ENCODE data around the gene DAB2IP.
"Not testable (repeated sequence)": the region's sequence is repeated elsewhere in the genome, so short reads cannot be mapped to it uniquely, and the experiment has no call there.

The DAB2IP gene

DNA sequence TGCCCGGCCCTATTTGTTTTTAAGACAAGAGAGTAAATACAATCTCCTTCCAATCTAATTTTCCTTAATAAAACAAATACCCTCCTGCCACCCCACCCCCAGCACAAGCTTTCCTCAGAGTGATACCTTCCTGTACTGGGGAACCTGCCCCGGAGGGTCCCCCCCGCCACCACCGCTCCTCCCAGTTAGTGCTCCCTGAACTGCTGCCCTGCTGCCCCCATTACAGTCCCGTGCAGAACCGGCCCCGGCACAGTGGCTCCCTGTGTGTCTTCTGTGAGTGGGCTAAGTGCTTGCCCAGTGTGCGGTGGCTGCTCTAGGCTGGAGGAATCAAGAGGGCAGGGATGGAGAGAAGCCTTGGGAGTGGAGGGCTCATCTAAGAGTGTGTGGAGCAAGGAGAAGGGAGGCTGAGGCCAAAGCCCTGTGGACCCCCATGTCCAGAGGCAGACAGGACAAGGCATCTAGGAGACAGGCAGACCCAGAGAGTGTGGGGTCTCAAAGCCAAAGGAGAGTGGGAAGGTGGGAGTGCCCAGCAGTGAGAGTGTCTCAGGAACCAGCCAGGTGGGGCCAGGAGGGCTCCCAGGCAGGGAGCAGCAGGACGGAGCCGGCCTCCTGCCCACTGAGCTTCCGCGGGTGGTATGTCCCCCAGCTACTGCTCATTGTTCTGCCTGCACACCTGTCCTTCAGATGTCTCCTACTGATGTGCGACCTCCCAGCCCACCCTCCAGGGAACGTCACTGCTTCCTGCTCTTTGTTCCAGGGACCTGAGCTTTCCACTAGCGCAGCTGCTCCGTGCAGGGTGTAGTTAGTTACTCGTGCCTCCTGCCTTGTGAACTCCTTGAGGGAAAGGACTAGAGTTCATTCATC lies 129.0 kb downstream of the DAB2IP start:
- DNase-seq, result no peak

DNA sequence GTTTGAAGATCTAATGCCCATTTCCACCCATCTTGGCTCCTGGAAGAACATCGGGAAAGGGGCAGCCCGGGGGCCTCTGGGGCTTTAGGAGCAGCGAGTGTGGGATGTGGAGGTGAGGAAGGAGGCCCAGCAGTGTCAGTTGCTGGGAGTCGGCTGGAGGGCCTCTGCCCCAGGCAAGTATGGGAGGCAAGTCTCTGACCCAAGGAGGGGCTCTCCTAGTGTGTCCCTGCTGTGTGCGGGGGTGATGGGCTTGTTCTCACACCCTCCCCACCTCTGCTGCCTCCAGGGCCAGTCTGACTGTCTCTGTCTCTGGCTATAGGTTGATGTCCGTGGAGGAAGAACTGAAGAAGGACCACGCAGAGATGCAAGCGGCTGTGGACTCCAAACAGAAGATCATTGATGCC lies 129.7 kb downstream of the DAB2IP start:
- no peak for DNase-seq

DNA sequence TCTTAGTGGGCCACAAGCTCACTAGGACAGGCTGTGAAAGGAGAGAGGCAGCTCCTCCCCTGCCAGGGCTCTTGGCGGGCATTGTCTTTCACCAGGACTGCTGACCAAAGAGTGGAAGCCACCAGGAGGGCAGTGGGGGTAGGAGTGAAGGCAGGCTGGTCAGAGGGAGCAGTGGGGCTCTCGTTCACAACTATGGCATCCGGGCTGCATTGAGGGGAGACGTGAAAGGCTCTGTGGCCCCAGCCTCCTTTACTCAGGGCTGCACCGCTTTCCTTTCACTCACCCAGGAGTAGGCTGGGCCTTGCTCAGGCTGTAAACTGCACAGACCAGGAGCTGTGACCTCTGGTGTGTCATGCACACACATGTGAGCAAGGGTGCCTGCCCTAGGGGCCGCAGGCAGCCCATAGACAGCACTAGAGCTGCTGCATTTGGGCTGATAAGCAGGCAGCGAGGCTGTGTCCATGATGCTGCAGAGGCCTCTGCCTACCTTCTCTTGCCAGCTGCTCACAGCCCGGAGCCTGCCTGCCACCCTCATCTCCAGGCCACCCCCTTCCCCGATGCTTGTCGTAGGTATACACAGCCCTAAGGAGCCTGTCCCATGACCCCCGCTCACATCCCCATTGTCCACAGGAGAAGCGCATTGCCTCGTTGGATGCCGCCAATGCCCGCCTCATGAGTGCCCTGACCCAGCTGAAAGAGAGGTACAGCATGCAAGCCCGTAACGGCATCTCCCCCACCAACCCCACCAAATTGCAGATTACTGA lies 130.4 kb downstream of the DAB2IP start:
- DNase-seq, result no peak

DNA sequence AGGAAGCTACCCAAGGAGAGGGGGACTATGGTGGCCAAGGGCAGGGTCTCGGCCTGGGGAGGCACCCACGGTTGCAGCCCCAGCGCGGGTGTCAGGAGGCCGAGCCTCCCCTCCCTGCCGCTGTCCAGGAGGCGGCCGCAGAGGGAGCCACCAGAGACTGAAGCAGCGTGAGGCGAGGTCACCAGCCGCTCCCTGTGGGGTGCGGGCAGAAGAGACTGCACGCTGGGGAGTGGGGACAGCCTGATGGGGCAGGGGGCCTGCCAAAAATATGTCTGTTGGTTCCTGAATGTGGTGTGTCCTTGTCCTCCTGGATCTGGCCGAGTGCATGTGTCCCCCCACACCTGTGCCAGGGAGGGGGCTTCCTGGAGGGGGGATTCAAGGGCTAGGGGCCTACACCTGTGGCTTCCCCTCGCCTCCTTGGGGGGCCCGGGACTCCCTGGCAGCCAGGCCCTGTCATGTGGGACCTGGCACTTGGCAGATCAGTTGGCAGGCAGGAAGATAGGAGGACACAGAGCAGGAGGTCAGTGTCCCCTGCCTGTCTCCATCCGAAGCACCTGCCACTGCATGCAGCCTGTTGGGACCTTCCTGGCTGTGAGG lies 131.2 kb downstream of the DAB2IP start:
- DNase-seq, result no peak

DNA sequence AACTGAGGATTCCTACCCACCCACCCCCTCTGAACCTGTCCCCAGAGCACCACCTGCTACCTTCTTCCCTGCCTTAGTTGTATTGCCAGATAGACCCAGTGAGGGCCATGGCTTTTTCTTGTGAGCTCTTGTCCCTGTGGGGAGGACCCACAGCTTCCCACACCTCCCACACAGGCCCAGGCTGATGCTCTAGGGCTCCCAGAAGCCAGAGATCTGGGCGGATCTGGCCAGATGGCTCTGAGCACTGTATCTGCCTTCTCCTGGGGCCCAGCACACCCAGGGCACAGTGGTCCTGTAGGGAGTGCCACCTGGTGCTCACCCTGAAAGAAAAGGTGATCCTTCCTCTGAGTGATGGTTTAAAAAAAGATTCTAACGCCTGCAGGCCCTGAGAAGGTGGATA lies 131.7 kb downstream of the DAB2IP start:
- no peak for DNase-seq

DNA sequence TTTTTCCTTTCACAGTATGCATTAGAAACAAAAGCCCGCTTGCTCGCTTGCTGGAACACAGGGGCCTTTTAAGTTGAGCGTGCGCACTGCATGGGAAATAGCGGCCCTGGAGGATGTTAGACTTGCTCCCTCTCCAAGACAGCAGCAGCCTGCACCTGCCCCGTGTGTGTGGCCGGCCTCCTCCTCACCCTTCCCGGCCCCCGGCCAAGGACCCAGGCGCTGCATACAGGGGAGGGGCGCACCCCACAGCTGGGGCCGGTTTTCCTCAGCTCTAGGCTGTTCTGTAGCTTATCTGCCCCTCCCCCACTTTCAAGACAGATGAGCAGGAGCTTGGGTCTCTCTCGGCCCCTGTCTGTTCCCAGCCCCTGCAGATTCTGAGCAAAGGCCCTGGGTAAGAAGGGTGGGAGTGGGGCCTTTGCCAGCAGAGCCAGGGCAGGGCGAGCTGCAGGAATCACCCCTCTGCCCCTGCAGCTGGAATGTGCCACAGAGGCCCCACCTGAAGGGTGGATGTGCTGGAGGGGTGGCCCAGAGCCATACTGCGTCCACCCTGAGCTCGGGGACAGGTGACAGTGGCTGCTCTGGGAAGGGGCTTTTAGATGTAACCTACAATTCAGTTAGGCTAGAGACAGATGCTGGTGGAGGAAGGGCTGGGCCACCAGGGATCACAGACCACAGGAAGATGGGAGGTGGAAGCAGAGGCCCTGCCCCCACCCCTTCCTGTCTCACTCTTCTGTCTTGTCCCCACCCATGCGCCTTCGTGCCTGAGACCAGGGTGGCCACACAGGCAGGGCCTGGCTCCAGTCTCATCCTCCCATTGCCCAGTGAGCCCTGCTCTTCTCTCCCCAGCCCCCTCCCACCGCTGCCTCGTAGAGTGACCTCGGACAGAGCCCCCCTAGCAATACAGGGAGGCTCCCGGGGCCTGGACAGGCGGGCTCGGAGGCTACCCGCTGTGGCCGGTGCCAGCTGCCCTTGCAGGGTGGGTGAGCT lies 132.4 kb downstream of the DAB2IP start:
- DNase-seq, result no peak

DNA sequence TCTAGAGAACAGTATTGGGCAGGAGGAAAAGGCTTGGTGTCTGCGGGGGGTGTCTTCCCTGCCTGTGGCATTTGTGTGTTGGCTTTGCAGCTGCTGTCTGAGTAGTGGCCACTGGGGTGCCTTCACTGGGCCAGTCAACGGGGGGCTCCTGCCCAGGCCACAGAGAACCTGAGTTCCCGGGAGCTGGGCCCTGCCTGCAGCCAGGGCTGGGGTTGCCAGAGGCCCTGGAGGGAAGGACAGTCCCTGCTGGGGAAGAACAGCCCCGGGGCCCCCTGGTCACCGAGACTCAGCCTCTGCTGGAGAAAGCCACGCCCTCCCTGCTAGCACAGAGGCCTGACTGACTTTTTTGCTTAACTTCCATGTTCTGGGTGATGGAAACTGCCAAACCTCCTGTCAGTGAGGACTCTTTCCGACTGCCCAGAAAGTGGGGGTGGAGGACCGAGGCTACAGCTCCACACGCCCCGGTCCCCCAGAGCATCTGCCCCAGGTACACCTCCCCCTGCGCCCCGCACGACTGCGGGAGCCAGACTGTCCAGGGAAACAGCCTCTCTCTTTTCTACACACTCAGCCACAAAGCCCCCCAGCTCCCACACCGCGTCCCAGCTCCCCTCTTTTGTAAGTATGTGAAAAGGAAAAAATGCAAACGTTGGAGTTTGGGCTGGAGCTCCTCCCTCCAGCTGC lies 133.4 kb downstream of the DAB2IP start:
- no peak for DNase-seq

DNA sequence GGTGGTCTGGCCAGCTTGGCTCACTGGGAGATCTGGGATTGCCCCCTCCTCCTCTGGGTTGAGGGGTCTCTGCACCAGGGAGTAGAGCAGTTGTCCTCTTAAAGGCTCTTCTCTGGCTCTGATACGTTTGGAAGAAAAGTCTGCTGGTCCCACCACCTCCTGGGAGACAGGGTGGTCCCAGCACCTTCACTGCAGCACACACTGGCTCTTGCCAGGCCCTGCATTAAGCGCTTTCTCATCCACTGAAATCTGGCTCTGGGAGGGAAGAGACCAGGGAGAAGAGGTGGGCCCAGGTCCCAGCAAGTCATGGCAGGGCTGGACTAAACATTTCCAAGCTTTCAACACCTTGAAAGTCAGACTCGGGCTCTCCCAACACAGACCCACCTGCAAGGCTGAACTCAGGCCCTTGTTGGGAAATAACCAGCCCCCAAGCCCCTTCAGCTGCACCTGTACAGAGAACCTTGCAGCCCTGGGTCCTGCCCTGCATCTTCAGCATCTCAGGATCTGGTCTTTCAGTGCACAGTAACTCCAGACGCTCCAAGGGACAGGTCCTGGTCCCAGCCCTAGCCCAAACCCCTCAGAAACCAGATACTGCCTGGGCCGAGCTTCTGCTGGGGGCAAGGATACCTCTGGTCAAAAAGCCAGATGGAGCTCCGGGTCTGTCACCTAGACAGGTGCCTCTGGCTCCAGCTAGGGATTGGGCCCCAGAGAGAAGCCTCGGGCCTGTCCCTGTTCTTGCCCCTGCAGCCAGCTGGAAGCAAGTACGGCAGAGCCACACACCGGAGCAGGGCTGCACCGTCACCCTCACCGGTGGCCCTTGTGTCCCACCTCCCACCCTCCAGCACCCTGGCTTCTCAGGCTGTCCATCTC lies 134.5 kb downstream of the DAB2IP start:
- no peak for DNase-seq

DNA sequence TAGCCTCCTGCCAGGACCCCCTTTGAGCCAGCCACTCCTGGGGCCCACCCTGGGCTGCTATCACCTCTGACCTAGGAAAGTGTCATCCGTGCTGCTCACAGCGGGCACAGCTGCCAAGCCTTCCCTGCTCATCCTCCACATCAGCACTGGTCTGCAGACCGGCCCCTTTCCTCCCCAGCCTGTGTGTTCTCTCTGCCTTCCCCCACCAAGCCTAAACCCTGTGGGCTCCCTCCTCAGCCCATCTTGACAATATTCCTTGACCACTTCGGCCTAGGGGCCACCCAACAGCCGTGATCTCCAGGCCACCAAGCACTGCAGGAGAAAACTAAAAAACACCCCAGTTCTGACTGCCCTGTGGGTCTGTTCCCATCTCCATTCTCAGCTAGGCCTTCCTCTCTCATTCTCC lies 135.1 kb downstream of the DAB2IP start:
- DNase-seq, result no peak

DNA sequence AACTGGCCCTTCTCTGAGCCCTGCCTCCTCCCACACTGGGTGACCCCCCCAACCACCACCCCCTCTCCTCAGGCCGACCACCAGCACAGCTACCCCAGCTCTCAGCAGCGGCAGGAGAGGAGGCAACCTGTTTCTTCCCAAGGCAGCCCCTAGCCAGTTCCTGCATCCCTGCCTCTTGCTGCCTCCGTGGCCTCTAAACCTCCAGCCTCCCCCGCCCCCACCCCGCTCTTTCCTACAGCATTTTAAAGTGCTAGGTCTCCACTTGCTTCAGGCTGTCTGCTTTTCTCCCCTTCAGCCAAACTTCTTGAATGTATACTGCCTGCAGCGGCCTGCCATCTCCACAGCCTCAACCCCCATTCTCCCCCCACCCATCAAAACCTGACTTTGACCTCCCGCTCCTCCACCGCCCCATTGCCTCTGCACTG lies 135.6 kb downstream of the DAB2IP start:
- no peak for DNase-seq

DNA sequence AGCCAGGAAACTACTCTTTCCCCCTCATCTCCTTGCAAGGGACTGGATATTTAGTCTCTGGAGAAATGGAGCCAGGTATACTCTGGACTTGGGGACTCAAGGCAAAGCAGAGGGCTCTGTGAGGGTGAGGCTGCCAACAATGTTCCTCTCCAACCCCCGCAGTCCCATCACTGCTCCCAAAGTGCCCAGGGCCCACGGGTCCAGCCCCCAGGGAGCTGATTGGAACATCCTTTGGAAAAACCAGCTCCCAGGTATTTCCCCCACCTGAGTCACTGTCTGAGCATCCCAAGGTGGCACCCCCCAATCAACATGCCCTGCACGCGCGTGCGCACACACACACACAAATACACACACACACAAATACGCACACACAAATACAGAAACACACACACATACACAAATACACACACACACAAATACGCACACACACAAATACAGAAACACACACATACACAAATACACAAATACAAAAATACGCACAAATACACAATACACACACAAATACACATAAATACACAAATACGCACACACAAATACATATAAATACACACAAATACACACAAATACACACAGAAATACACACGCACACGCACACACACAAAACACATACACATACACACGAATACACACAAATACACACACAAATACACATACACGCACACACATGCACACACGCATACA lies 137.4 kb downstream of the DAB2IP start:
- no peak for DNase-seq

DNA sequence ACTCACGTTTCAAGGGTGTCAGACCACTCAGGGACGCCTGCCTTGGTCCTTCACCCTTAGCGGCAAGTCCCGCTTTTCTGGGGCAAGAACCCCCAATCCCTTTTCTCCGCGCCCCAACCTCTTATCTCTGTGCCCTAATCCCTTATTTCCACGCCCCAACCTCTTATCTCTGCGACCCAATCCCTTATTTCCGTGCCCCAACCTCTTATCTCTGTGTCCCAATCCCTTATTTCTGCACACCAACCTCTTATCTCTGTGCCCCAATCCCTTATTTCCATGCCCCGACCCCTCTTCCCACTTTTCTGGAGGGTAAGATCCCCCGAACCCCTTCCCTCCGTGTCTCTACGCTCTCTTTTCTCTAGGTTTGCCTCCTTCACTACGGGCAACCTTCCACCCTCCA lies 139.4 kb downstream of the DAB2IP start:
- no peak for DNase-seq

DNA sequence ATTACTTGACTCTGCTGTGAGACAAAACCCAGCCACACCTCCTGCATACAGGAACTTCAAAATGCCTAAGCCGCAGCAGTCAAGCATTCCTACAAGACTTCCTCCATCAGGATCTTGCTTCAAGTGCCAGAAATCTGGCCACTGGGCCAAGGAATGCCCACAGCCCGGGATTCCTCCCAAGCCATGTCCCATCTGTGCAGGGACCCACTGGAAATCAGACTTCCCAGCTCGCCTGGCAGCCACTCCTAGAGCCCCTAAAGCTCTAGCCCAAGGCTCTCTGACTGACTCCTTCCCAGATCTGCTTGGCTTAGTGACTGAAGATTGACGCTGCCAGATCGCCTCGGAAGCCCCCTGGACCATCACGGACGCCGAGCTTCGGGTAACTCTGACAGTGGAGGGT lies 141.0 kb downstream of the DAB2IP start:
- DNase-seq, result not testable (repeated sequence)

DNA sequence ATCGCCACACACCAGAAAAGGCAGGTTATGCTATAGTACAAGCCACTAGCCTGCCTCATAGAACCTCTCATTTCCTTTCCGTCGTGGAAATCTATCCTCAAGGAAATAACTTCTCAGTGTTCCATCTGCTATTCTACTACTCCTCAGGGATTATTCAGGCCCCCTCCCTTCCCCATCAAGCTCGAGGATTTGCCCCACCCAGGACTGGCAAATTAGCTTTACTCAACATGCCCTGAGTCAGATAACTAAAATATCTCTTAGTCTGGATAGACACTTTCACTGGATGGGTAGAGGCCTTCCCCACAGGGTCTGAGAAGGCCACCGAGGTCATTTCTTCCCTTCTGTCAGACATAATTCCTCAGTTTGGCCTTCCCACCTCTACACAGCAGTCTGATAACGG lies 142.9 kb downstream of the DAB2IP start:
- not testable (repeated sequence) for DNase-seq

DNA sequence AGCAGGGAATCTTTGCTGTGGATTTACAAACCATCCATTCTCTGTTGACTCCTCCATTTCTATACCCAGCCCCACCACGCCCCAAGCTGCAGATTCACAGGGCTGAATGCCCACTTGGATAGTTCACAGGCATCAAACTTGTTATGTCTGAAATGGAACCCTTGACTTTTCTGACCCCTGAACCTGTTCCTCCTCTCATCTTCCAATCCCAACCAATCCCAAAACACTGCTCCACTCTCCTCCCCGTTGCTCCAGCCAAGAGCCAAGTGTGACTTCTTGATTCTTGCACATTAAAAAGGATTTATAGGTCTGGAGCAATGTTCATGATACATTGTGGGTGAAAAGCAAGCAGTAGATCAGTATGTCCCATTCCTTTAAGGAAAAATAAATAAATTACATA lies 145.6 kb downstream of the DAB2IP start:
- no peak for DNase-seq

DNA sequence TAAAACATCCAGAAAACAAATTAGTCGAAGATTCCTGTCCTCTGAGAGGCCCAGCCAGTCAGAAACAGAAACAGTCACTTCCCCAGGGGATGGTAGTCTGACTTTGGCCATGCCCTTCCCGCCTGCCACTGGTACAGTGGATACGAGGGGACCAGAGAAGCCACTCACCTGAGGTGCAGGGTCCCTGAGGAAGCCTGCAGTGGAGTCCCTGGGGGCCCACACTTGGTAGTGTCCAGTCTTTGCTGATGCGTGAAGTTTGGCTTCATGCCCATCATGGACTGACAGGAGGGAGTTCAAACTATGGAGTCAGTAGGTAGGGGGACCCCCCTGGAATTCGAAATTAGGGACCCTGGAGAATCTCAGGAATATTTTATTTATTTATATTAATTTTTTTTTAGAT lies 147.5 kb downstream of the DAB2IP start:
- no peak for DNase-seq

DNA sequence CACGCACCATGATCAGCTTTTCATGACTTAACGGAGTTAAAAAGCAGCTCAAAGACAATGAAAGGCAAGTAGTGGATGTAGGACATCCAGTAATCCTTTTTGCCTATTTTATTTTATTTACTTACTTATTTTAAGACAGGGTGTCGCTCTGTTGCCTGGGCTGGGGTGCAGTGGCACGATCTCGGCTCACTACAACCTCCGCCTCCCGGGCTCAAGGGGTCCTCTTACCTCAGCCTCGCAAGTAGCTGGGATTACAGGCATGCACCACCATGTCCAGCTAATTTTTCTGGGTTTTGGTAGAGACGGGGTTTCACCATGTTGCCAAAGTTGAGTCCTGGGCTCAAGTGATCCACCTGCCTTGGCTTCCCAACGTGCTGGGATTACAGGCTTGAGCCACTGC lies 148.9 kb downstream of the DAB2IP start:
- DNase-seq, result no peak

DNA sequence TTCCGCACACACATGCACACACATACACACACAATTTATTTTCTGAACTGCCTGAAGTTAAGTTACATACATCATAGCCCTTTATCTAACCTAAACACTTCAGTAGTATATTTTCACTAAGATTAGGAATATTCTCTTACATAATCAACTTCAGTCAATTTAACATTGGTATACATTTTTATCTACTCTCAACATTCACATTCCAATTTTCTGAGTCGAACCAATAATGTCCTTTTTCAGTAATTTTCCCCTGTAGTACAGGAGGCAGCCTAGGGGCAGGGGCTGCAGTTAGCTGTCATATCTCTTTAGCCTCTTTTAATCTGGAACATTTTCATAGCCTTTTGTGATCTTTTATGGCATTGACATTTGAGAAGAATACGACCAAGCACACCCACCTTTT lies 150.1 kb downstream of the DAB2IP start:
- no peak for DNase-seq

DNA sequence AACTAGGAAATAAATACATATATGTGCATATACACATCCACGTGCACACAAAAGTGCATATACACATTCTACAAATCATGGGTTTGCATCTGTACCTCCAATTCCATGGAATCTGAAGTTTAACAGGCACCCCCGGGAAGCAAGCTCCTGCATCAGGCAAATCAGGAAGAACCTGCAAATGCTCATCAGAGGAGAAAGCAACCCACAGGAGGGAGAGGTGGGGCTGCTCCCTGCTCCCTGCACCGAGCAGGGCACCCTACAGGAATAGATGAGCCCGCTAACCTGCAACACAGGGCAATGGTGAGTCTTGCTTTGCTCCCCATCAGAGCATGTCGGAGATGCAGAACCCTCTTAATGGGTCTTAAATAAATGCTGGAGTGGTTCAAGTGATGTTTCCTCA lies 151.3 kb downstream of the DAB2IP start:
- no peak for DNase-seq
